ENCODE measurements around the gene TDRKH.

TDRKH gene

DNA sequence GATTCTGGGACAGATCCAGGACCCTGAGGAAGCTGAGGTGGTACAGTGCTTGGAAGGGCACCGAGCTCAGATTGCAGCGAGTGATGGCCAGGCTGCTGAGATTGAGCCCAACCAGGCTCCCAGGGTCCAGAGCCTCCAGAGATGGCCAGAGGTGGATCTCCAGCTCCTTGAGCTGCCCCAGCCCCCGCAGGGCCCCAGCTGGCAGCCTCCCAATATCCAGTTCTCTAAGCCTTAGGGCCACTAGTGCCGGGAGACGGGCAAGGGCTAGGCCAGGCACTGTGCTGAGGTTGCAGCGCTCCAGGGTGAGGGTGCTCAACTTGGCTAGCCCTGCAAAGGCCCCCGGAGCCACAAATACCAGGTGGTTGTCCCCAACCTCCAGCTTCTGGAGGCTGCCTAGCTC lies 11.5 kb upstream of the TDRKH start:
- H3K27me3 ChIP-seq = peaks cover 0 to 13% (median 0%) of the 10 kb centered on the region in 11 experiments; a peak in 3 of 22 replicates
- H3K4me1 ChIP-seq = peaks cover 38 to 80% (median 75%) of the 10 kb centered on the region in 10 experiments
- H3K4me2 ChIP-seq = peak overlapping the region in 8 of 11 experiments; percentile 87 to 99 (median 94); a peak in 11 of 22 replicates
- no peak overlapping the region for H3K9ac ChIP-seq
- TF ChIP-seq Cebpa-rat (IDR thresholded peaks at IDR 0.05) = no peak
- H3K4me3 ChIP-seq = no peak overlapping the region
- no peaks in the 10 kb centered on the region for H3K9me3 ChIP-seq (replicated peaks in 1 of 11)
- H3K36me3 ChIP-seq = no peaks in the 10 kb centered on the region
- no peak overlapping the region for H3K27ac ChIP-seq
- H4K20me1 ChIP-seq = peaks cover 0 to 32% (median 0%) of the 10 kb centered on the region in 11 experiments; a peak in 5 of 22 replicates

DNA sequence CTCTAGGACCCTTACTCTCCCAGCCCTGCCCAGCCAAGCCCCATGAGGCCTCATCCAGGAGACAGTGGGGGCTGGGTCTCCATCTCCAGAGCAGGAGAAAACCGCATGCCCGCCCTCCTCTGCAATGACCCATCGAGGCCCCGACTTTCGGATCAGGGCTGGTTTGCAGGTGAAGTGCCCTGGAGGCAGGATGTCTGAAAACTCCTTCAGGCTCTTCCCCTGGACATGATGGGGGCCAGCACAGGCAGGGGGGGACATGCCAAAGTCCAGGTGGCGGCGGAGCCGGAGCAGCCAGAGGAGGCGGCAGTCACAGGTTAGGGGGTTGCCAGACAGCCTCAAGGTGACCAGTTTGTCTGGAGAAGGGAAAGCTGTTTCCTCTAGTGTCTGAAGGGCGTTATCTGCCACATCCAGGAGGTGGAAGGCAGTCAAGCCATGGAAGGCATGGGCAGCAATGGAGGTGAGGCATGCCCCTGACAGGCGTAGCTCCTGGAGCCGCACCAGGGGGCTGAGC lies 11.1 kb upstream of the TDRKH start:
- peak overlapping the region in 9 of 11 experiments; percentile 61 to 99 (median 91); a peak in 17 of 22 replicates for H3K4me2 ChIP-seq
- H3K36me3 ChIP-seq = no peaks in the 10 kb centered on the region
- no peak for TF ChIP-seq Cebpa-rat (IDR thresholded peaks at IDR 0.05)
- no peak overlapping the region for H3K9ac ChIP-seq
- H3K4me3 ChIP-seq = no peak overlapping the region
- H3K4me1 ChIP-seq = peaks cover 38 to 79% (median 70%) of the 10 kb centered on the region in 10 experiments
- H3K9me3 ChIP-seq (replicated peaks in 1 of 11) = no peaks in the 10 kb centered on the region
- peaks cover 0 to 13% (median 0%) of the 10 kb centered on the region in 11 experiments; a peak in 3 of 22 replicates for H3K27me3 ChIP-seq
- H3K27ac ChIP-seq = no peak overlapping the region
- peaks cover 0 to 32% (median 0%) of the 10 kb centered on the region in 11 experiments; a peak in 5 of 22 replicates for H4K20me1 ChIP-seq

GRCh38 chr1:151800830-151801229 lies 10.5 kb upstream of the TDRKH start:
- H3K9ac ChIP-seq = no peak overlapping the region
- no peak for TF ChIP-seq Cebpa-rat (IDR thresholded peaks at IDR 0.05)
- no peaks in the 10 kb centered on the region for H3K36me3 ChIP-seq
- peak overlapping the region; percentile 21 to 99 (median 87); a peak in 19 of 22 replicates for H3K4me2 ChIP-seq
- peaks cover 0 to 13% (median 0%) of the 10 kb centered on the region in 11 experiments; a peak in 3 of 22 replicates for H3K27me3 ChIP-seq
- H3K4me1 ChIP-seq = peaks cover 38 to 79% (median 65%) of the 10 kb centered on the region in 10 experiments
- H4K20me1 ChIP-seq = peaks cover 0 to 32% (median 0%) of the 10 kb centered on the region in 11 experiments; a peak in 5 of 22 replicates
- H3K9me3 ChIP-seq (replicated peaks in 1 of 11) = no peaks in the 10 kb centered on the region
- no peak overlapping the region for H3K4me3 ChIP-seq
- H3K27ac ChIP-seq = no peak overlapping the region

GRCh38 chr1:151799179-151800022 lies 9.1 kb upstream of the TDRKH start:
- H3K27me3 ChIP-seq = peaks cover 0 to 13% (median 0%) of the 10 kb centered on the region in 11 experiments; a peak in 3 of 22 replicates
- no peak for TF ChIP-seq Cebpa-rat (IDR thresholded peaks at IDR 0.05)
- no peaks in the 10 kb centered on the region; a peak in 1 of 22 replicates for H3K36me3 ChIP-seq
- no peak overlapping the region for H3K27ac ChIP-seq
- H3K9ac ChIP-seq = no peak overlapping the region
- H4K20me1 ChIP-seq = peaks cover 0 to 21% (median 0%) of the 10 kb centered on the region in 11 experiments; a peak in 1 of 22 replicates
- no peaks in the 10 kb centered on the region for H3K9me3 ChIP-seq (replicated peaks in 1 of 11)
- H3K4me2 ChIP-seq = peak overlapping the region in 9 of 11 experiments; percentile 3 to 99 (median 91); a peak in 13 of 22 replicates
- no peak overlapping the region for H3K4me3 ChIP-seq
- peaks cover 25 to 71% (median 58%) of the 10 kb centered on the region in 10 experiments for H3K4me1 ChIP-seq

DNA sequence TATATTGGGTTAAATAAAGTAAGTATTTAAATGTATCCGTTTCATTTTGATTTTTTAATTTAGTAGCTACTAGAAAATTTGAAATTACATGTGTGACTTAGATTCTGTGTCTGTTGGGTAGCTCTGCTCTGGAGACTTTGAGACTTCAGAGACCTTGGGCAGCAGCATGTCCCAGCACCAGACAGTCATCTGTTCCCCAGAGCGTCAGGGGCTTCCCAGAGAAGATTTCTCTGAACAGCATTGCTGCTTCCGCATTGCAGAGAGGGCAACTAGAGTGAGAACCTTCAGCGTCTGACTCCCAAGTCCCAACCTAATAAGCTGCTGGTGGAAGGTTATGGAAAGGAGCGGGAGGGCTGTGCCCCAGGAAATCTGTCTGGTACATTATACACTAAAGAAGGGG lies 8.3 kb upstream of the TDRKH start:
- H3K27me3 ChIP-seq = peaks cover 0 to 13% (median 0%) of the 10 kb centered on the region in 11 experiments; a peak in 3 of 22 replicates
- H3K9me3 ChIP-seq (replicated peaks in 1 of 11) = no peaks in the 10 kb centered on the region
- no peak overlapping the region for H3K4me3 ChIP-seq
- peaks cover 0 to 17% (median 0%) of the 10 kb centered on the region in 11 experiments; a peak in 1 of 22 replicates for H4K20me1 ChIP-seq
- no peak overlapping the region for H3K9ac ChIP-seq
- H3K4me2 ChIP-seq = peak overlapping the region in 3 of 11 experiments; percentile 3 to 27 (median 11); a peak in 4 of 22 replicates
- H3K27ac ChIP-seq = no peak overlapping the region
- H3K36me3 ChIP-seq = no peaks in the 10 kb centered on the region; a peak in 1 of 22 replicates
- peaks cover 16 to 62% (median 49%) of the 10 kb centered on the region in 10 experiments for H3K4me1 ChIP-seq
- no peak for TF ChIP-seq Cebpa-rat (IDR thresholded peaks at IDR 0.05)

DNA sequence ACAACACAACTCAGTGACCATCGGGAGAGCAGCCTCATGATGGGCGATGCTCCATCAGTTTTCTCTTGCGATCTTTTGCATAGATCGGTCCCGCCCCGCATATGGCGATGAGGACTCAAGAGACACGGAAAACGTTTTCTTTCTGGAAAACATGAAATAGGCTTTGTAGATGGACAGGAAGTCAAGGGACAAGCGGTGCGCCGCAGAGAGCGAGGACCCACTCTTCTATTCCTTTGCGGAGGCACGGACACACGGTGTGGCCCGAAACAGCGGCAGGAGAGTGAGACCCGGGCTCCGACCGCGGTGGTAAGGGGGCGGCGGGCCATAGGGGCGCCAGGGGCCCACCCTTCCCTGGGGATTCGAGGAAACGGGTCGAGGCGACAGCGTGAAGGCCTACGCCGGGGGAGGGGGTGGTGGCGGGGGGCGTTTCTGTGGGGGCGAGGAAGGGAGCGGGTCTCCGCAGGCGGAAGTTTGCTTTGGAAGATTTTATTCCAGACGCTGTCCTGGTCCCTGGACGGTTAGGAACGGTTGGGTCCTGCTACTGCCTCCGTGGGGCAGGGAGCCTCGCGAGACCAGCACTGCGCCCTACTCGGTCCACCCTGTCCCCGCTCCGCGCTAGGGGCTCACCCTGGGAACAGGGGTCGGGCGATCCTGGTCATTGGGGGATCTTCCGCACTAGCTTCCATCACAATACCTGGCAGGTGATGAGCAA lies 796 bp upstream of the TDRKH start:
- Histone ChIP-seq H3K4me1 (peaks cover 5 to 35% (median 21%) of the 10 kb centered on the region in 10 experiments; a peak in 18 of 20 replicates), H3K9me3 (replicated peaks in 1 of 11) (no peaks in the 10 kb centered on the region), H3K4me2 (peak overlapping the region; percentile 94 to 99 (median 97)), H3K27ac (peak overlapping the region in 9 of 11 experiments; percentile 9 to 41 (median 30); a peak in 10 of 22 replicates), H3K27me3 (no peaks in the 10 kb centered on the region), H3K4me3 (peak overlapping the region; percentile 71 to 85 (median 74)), H4K20me1 (no peaks in the 10 kb centered on the region), H3K9ac (peak overlapping the region; percentile 51 to 77 (median 73); a peak in 21 of 22 replicates), H3K36me3 (no peaks in the 10 kb centered on the region; a peak in 1 of 22 replicates)
- no peak for TF ChIP-seq Cebpa-rat (IDR thresholded peaks at IDR 0.05)

- peaks cover 15 to 35% (median 28%) of the 10 kb centered on the region in 10 experiments for H3K4me1 ChIP-seq
- TF ChIP-seq Cebpa-rat (IDR thresholded peaks at IDR 0.05) = no peak
- H3K9ac ChIP-seq = no peak overlapping the region
- H3K4me3 ChIP-seq = no peak overlapping the region
- H3K27me3 ChIP-seq = no peaks in the 10 kb centered on the region
- no peak overlapping the region for H3K27ac ChIP-seq
- H3K36me3 ChIP-seq = no peaks in the 10 kb centered on the region
- no peaks in the 10 kb centered on the region for H4K20me1 ChIP-seq
- H3K9me3 ChIP-seq (replicated peaks in 1 of 11) = no peaks in the 10 kb centered on the region
- H3K4me2 ChIP-seq = no peak overlapping the region
These were observed 2.6 kb downstream of the TDRKH start for GRCh38 chr1:151787689-151788088.

DNA sequence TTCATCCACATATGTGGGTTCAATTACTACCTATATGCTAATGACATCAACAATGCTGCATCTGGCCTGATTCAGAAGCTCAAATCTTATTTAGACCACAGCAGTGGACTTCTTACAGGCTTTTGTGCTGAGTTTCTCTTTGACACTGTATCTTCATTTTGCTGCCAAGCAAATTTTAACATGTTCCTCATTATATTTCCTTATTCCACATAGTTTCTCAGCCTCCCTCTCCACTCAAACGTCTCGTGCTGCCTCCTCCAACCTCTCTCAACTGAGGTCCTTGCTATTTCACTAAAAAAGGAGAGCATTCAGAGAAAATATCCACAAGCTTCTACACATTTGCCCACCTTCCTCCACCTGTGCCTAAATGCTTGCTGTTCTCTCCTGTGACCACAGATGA lies 6.5 kb downstream of the TDRKH start:
- Histone ChIP-seq H3K27ac (peak overlapping the region in 2 of 11 experiments; percentile 25 to 32; a peak in 3 of 22 replicates), H3K9me3 (replicated peaks in 1 of 11) (no peaks in the 10 kb centered on the region), H3K36me3 (peaks cover 0 to 3% (median 0%) of the 10 kb centered on the region in 11 experiments; a peak in 4 of 22 replicates), H3K9ac (peak overlapping the region in 2 of 11 experiments; percentile 10 to 57; a peak in 3 of 22 replicates), H4K20me1 (no peaks in the 10 kb centered on the region), H3K27me3 (no peaks in the 10 kb centered on the region), H3K4me1 (peaks cover 10 to 50% (median 20%) of the 10 kb centered on the region in 10 experiments; a peak in 19 of 20 replicates), H3K4me3 (peak overlapping the region in 1 of 10 experiments; percentile 27; a peak in 2 of 20 replicates), H3K4me2 (peak overlapping the region; percentile 13 to 98 (median 40); a peak in 18 of 22 replicates)
- no peak for TF ChIP-seq Cebpa-rat (IDR thresholded peaks at IDR 0.05)

Measured in BLaER1 treated with 17β-estradiol and CSF1 and Interleukin-3, amounts not matched to agents 10 nM and 100 nM (cell line).